ENCODE results near the gene TPRX1. TPM values are rescaled to one million over a fixed set of nuclear protein-coding genes. Genes with fewer than 3 reads are reported as not detected.
"Not testable (repeated sequence)": the region's sequence is repeated elsewhere in the genome, so short reads cannot be mapped to it uniquely, and the experiment has no call there.

TPRX1 gene
- total and polyA plus RNA-seq, 2 donors (not counting 3 experiments of a cell fraction or from before 2014, with no cell fraction given) = not detected

- TF ChIP-seq MYC (IDR thresholded peaks at IDR 0.05; ENCODE audit: low read depth, low read length) (no peak), POLR2AphosphoS5 (IDR thresholded peaks at IDR 0.05; ENCODE audit: insufficient read depth, low read depth, low read length) (peak; percentile 94), POLR2A (IDR thresholded peaks at IDR 0.05; ENCODE audit: low read depth, low read length) (peak; percentile 93), GATA2 (IDR thresholded peaks at IDR 0.05; ENCODE audit: insufficient read depth, insufficient read length, low read depth, low read length) (no peak), EZH2 (IDR thresholded peaks at IDR 0.05; ENCODE audit: borderline replicate concordance, low read depth, low read length, severe bottlenecking) (no peak), FOS (IDR thresholded peaks at IDR 0.05; ENCODE audit: borderline replicate concordance, insufficient read depth, low read length) (no peak)
- ChIA-PET CTCF (interaction anchor here (0.6 to 1.0 kb wide), 3 partner anchors 12 to 65 kb away, joined by 3 to 6 read pairs (median 5); partner anchors contain the start of gene EHD2), POLR2A (no interaction called here)
- no peaks in the 10 kb centered on the region for H3K9me1 ChIP-seq (replicated peaks; ENCODE audit: control insufficient read depth, extremely low read depth, insufficient read depth, low read length)
- DNase-seq (ENCODE audit: low read depth, low spot score) = peak; percentile 78
- H4K20me1 ChIP-seq (replicated peaks; ENCODE audit: control insufficient read depth, extremely low read depth, insufficient read depth, low read length) = no peaks in the 10 kb centered on the region
- no peaks in the 10 kb centered on the region for H3K27me3 ChIP-seq (ENCODE audit: control insufficient read depth in 2 of 2, insufficient read depth in 2 of 2, low read length in 2 of 2)
- FAIRE-seq = peak; percentile 21
- BruUV-seq (replicated peaks) = no TSS peak
- H3K4me2 ChIP-seq (ENCODE audit: insufficient read depth, low read length) = peak within 1 kb of the TSS; percentile 96
- H3K4me1 ChIP-seq (ENCODE audit: control insufficient read depth, extremely low read depth, insufficient read depth, low read length) = peaks cover 14% of the 10 kb centered on the region
- H3K9me3 ChIP-seq (replicated peaks; ENCODE audit: control insufficient read depth, insufficient read depth, low read length) = no peaks in the 10 kb centered on the region
- intact Hi-C loops (cut with micrococcal nuclease) = loop anchor here (1.0 kb wide), 1 partner anchor 12 kb away; no protein-coding TSS in a partner anchor
- peak within 1 kb of the TSS; percentile 96 for H2AFZ ChIP-seq (ENCODE audit: low read depth, low read length)
- H3K36me3 ChIP-seq (ENCODE audit: control insufficient read depth in 2 of 2, extremely low read depth in 1 of 2, insufficient read depth in 2 of 2, low read length in 2 of 2) = peaks cover 0 to 13% of the 10 kb centered on the region in 2 experiments
- H3K4me3 ChIP-seq (replicated peaks in 1 of 3; ENCODE audit: insufficient read depth in 1 of 3, low read depth in 1 of 3, low read length in 3 of 3) = peak within 1 kb of the TSS; percentile 85 to 93 (median 89)
- peaks cover 30% of the 10 kb centered on the region for H3K79me2 ChIP-seq (ENCODE audit: control insufficient read depth, insufficient read depth, low read length)
- dilution Hi-C loops (cut with MboI; ENCODE audit: extremely low pct_ligation_motif_present, low sequenced_read_pairs) = no loop called here
- H3K27ac ChIP-seq (ENCODE audit: insufficient read depth, low read depth, low read length) = peak within 1 kb of the TSS; percentile 95
- H3K9ac ChIP-seq (replicated peaks; ENCODE audit: extremely low read depth, insufficient read depth, low read length) = peak within 1 kb of the TSS; percentile 93
Measured at GRCh38 chr19:47778049-47778953, 26.1 kb downstream of the TPRX1 start, which contains the start of gene SELENOW. SELENOW (plus strand) TSS chr19:47778703; CDS start chr19:47778786, 83 bp downstream.

GRCh38 chr19:47777245-47778048, 26.9 kb downstream of the TPRX1 start:
- Histone ChIP-seq H3K4me2 (ENCODE audit: insufficient read depth, low read length) (peak overlapping the region; percentile 45), H2AFZ (ENCODE audit: low read depth, low read length) (peak overlapping the region; percentile 96), H3K9ac (replicated peaks; ENCODE audit: extremely low read depth, insufficient read depth, low read length) (peak overlapping the region; percentile 93), H3K4me3 (replicated peaks in 1 of 3; ENCODE audit: insufficient read depth in 1 of 3, low read depth in 1 of 3, low read length in 3 of 3) (peak overlapping the region; percentile 85 to 93 (median 89)), H3K79me2 (ENCODE audit: control insufficient read depth, insufficient read depth, low read length) (peaks cover 30% of the 10 kb centered on the region), H3K4me1 (ENCODE audit: control insufficient read depth, extremely low read depth, insufficient read depth, low read length) (peaks cover 14% of the 10 kb centered on the region), H3K36me3 (ENCODE audit: control insufficient read depth in 2 of 2, extremely low read depth in 1 of 2, insufficient read depth in 2 of 2, low read length in 2 of 2) (peaks cover 0 to 13% of the 10 kb centered on the region in 2 experiments), H3K27ac (ENCODE audit: insufficient read depth, low read depth, low read length) (peak overlapping the region; percentile 34)
- BruUV-seq (replicated peaks) = TSS peak; percentile 59
- dilution Hi-C loops (cut with MboI; ENCODE audit: extremely low pct_ligation_motif_present, low sequenced_read_pairs); POLR2A ChIA-PET; FAIRE-seq; H3K9me3 ChIP-seq (replicated peaks; ENCODE audit: control insufficient read depth, insufficient read depth, low read length); H3K27me3 ChIP-seq (ENCODE audit: control insufficient read depth in 2 of 2, insufficient read depth in 2 of 2, low read length in 2 of 2); H3K9me1 ChIP-seq (replicated peaks; ENCODE audit: control insufficient read depth, extremely low read depth, insufficient read depth, low read length); H4K20me1 ChIP-seq (replicated peaks; ENCODE audit: control insufficient read depth, extremely low read depth, insufficient read depth, low read length); DNase-seq (ENCODE audit: low read depth, low spot score): not testable (repeated sequence)
- CTCF ChIA-PET = interaction anchor here (0.6 to 1.0 kb wide), 3 partner anchors 12 to 64 kb away, joined by 3 to 6 read pairs (median 5); partner anchors contain the start of gene EHD2
- intact Hi-C loops (cut with micrococcal nuclease) = loop anchor here (1.0 kb wide), 1 partner anchor 11 kb away; no protein-coding TSS in a partner anchor

Measured in endothelial cell of umbilical vein (primary cell).